Neuronal stem cell (in vitro differentiated cells): ENCODE measurements around the gene SLCO3A1.

ENCODE experiments used
- DNase-seq: peaks from one replicate; pipeline ENCODE4 v3.0.0-alpha.2; 2013; ENCODE audit warnings: low spot score
- H2AFZ ChIP-seq: one replicate; pipeline ENCODE4 v1.6.1; 2013; ENCODE audit warnings: mild to moderate bottlenecking, low read length, inconsistent platforms
- H2AK5ac ChIP-seq: 2 replicates; pipeline ENCODE4 v1.6.1; 2013; ENCODE audit warnings: low read depth, mild to moderate bottlenecking, inconsistent platforms, low read length, moderate library complexity, mixed read lengths
- H2BK120ac ChIP-seq: 2 replicates; pipeline ENCODE4 v1.6.1; 2013; ENCODE audit warnings: low read depth, mild to moderate bottlenecking, inconsistent platforms, low read length, moderate library complexity, mixed read lengths
- H2BK12ac ChIP-seq: one replicate; pipeline ENCODE4 v1.6.1; 2013; ENCODE audit warnings: low read length, inconsistent platforms
- H2BK15ac ChIP-seq: 2 replicates; pipeline ENCODE4 v1.6.1; 2013; ENCODE audit warnings: mild to moderate bottlenecking, low read length, inconsistent platforms, mixed read lengths
- H2BK5ac ChIP-seq: one replicate; pipeline ENCODE4 v1.6.1; 2013; ENCODE audit warnings: inconsistent platforms, mild to moderate bottlenecking, low read length, moderate library complexity
- H3K14ac ChIP-seq: one replicate; pipeline ENCODE4 v1.6.1; 2013; ENCODE audit warnings: low read length, inconsistent platforms
- H3K18ac ChIP-seq: 2 replicates; pipeline ENCODE4 v1.6.1; 2013; ENCODE audit warnings: low read length, inconsistent platforms
- H3K23ac ChIP-seq: 2 replicates; pipeline ENCODE4 v1.6.1; 2013; ENCODE audit warnings: low read depth, mild to moderate bottlenecking, mixed read lengths, low read length, inconsistent platforms; ENCODE audit not compliant: poor library complexity
- H3K27ac ChIP-seq: replicated peaks from 3 replicates; pipeline ENCODE4 v1.5.1; 2013; ENCODE audit warnings: low read length, inconsistent platforms
- H3K27me3 ChIP-seq, 3 experiments: 2 replicates each; pipeline ENCODE4 v1.6.1; 2013; ENCODE audit warnings: low read length in 3 of 3, mild to moderate bottlenecking in 2 of 3, inconsistent platforms in 1 of 3, low read depth in 1 of 3, mixed read lengths in 1 of 3, moderate library complexity in 1 of 3; ENCODE audit not compliant: control insufficient read depth in 3 of 3, insufficient read depth in 3 of 3
- H3K36me3 ChIP-seq, 2 donors: replicated peaks in 1 of 2; 2 replicates each; pipeline ENCODE4 v1.6.1; 2013; ENCODE audit warnings: low read length in 2 of 2; ENCODE audit not compliant: control insufficient read depth in 2 of 2, insufficient read depth in 2 of 2
- H3K4ac ChIP-seq: 2 replicates; pipeline ENCODE4 v1.6.1; 2013; ENCODE audit warnings: inconsistent platforms, mild to moderate bottlenecking, low read length, moderate library complexity
- H3K4me1 ChIP-seq, 2 donors: 1 replicate in 1 of 2; 2 replicates in 1 of 2; pipeline ENCODE4 v1.6.1; 2013; ENCODE audit warnings: low read length in 2 of 2, low read depth in 1 of 2; ENCODE audit not compliant: control insufficient read depth in 2 of 2, insufficient read depth in 1 of 2
- H3K4me2 ChIP-seq: one replicate; pipeline ENCODE4 v1.6.1; 2013; ENCODE audit warnings: mild to moderate bottlenecking, low read length, inconsistent platforms; ENCODE audit not compliant: insufficient read depth, poor library complexity, severe bottlenecking
- H3K4me3 ChIP-seq, 2 donors: 2 replicates each; pipeline ENCODE4 v1.5.1; 2013; ENCODE audit warnings: low read length in 2 of 2, mild to moderate bottlenecking in 2 of 2, inconsistent platforms in 1 of 2, moderate library complexity in 1 of 2
- H3K79me1 ChIP-seq: one replicate; pipeline ENCODE4 v1.6.1; 2013; ENCODE audit warnings: low read depth, mild to moderate bottlenecking, inconsistent platforms, low read length, moderate library complexity
- H3K9ac ChIP-seq: one replicate; pipeline ENCODE4 v1.6.1; 2013; ENCODE audit warnings: mild to moderate bottlenecking, low read depth, low read length, inconsistent platforms; ENCODE audit not compliant: poor library complexity
- H3K9me3 ChIP-seq, 2 donors: replicated peaks in 1 of 2; 2 replicates each; pipeline versions ENCODE3 to v1.6.1; 2013; ENCODE audit warnings: low read length in 2 of 2, mild to moderate bottlenecking in 2 of 2, inconsistent platforms in 1 of 2, low read depth in 1 of 2, mixed read lengths in 1 of 2, moderate library complexity in 1 of 2; ENCODE audit not compliant: control insufficient read depth in 2 of 2, insufficient read depth in 1 of 2
- H4K8ac ChIP-seq: one replicate; pipeline ENCODE4 v1.6.1; 2013; ENCODE audit warnings: low read depth, mild to moderate bottlenecking, inconsistent platforms, low read length, moderate library complexity
- H4K91ac ChIP-seq: one replicate; pipeline ENCODE4 v1.6.1; 2013; ENCODE audit warnings: low read length, low read depth, mild to moderate bottlenecking, inconsistent platforms; ENCODE audit not compliant: poor library complexity
- WGBS, 2 donors: extraction: QIAGEN DNeasy Blood & Tissue Kit; methylation state at CpG; one replicate each; pipeline ENCODE4 v1.1.7; 2013; ENCODE audit warnings: missing lambda C conversion rate in 2 of 2, mixed read lengths in 1 of 2; ENCODE audit not compliant: insufficient read length in 2 of 2, insufficient replicate concordance in 1 of 2; ENCODE audit errors: extremely low coverage in 2 of 2; 5-methylcytosine and 5-hydroxymethylcytosine counted together

The SLCO3A1 gene

DNA sequence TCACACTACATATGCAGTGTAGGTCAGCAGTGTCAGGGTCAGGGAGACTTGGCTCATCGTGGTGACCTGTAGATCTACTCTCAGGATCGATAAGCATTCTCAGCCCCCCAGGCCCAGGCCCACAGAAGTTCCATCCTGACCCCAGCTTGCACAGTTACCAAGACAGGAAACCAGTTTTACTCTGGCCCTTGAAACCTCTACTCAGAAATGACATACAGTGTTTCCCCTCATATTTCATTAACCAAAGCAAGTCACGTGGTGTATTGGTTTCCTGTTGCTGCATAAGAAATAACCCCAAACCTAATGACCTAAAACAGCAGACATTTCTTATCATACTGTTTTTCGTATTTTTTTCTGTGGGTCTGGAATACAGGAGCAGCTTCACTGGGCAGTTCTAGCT, 242.2 kb downstream of the SLCO3A1 start:
- Histone ChIP-seq H3K79me1 (no peaks in the 10 kb centered on the region), H3K4me2 (no peak overlapping the region), H2BK12ac (no peak overlapping the region), H3K36me3 (no peaks in the 10 kb centered on the region), H3K4me3 (no peak overlapping the region), H3K4me1 (peaks cover 2 to 11% of the 10 kb centered on the region in 2 donors), H2BK120ac (no peak overlapping the region), H3K23ac (no peak overlapping the region), H2AFZ (no peak overlapping the region), H3K27me3 (peaks cover 0 to 5% (median 0%) of the 10 kb centered on the region in 3 experiments), H3K9ac (no peak overlapping the region), H3K4ac (no peak overlapping the region), H3K9me3 (peaks cover 0 to under 1% of the 10 kb centered on the region in 2 donors), H3K27ac (no peak overlapping the region), H4K91ac (no peak overlapping the region), H2AK5ac (no peak overlapping the region), H2BK15ac (no peak overlapping the region), H2BK5ac (no peak overlapping the region), H3K18ac (no peak overlapping the region), H3K14ac (no peak overlapping the region), H4K8ac (no peak overlapping the region)
- no peak for DNase-seq
- no CpG with 5 or more reads among the region's 4 CpGs for WGBS, 2 donors

GRCh38 chr15:92097474-92098178, 244.1 kb downstream of the SLCO3A1 start:
- WGBS, 2 donors = no CpG with 5 or more reads among the region's 17 CpGs
- no peak overlapping the region for H3K27ac ChIP-seq

DNA sequence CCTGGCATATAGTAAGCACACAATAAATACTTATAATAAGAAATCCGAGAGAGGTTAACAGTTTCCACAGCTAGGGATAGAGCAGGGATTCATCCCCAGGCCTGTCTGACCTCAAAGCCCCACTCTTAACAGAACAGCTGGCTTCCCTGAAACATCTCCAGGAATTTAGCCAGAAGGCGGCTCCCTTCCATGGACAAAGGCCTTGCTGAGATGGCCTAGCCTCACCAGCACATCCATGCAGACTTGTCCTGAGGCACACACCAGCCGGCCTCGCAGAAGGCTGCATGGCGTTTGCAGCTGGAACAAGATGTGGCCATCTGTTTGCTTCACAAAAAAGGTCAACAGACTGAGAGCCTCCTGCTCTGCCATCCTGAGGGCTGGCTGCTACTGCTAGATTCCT, 245.4 kb downstream of the SLCO3A1 start:
- DNase-seq = no peak
- H2AK5ac ChIP-seq = no peak overlapping the region
- H3K14ac ChIP-seq = no peak overlapping the region
- peaks cover 2 to 21% of the 10 kb centered on the region in 2 donors for H3K4me1 ChIP-seq
- no peak overlapping the region for H3K4me2 ChIP-seq
- no peak overlapping the region for H2BK15ac ChIP-seq
- no peak overlapping the region for H4K8ac ChIP-seq
- H3K4ac ChIP-seq = no peak overlapping the region
- H3K79me1 ChIP-seq = no peaks in the 10 kb centered on the region
- no peaks in the 10 kb centered on the region for H3K36me3 ChIP-seq
- H4K91ac ChIP-seq = no peak overlapping the region
- H3K9ac ChIP-seq = no peak overlapping the region
- no peak overlapping the region for H2AFZ ChIP-seq
- no peak overlapping the region for H3K4me3 ChIP-seq
- no peak overlapping the region for H2BK12ac ChIP-seq
- no peak overlapping the region for H2BK5ac ChIP-seq
- peaks cover 0 to 5% (median 0%) of the 10 kb centered on the region in 3 experiments for H3K27me3 ChIP-seq
- WGBS, 2 donors = no CpG with 5 or more reads among the region's 5 CpGs
- H2BK120ac ChIP-seq = no peak overlapping the region
- H3K27ac ChIP-seq = no peak overlapping the region
- H3K18ac ChIP-seq = peak overlapping the region; percentile 11
- H3K23ac ChIP-seq = no peak overlapping the region
- H3K9me3 ChIP-seq = peaks cover 0 to 3% of the 10 kb centered on the region in 2 donors

More at GRCh38 chr15:92097474-92098178, 244.1 kb downstream of the SLCO3A1 start:
- Histone ChIP-seq H3K4me2 (no peak overlapping the region), H4K91ac (peak overlapping the region; percentile 41), H3K18ac (peak overlapping the region; percentile 80), H3K9me3 (peaks cover 0 to 3% of the 10 kb centered on the region in 2 donors), H3K4me3 (no peak overlapping the region), H2BK12ac (no peak overlapping the region), H3K4me1 (peaks cover 2 to 18% of the 10 kb centered on the region in 2 donors), H3K9ac (no peak overlapping the region), H2BK5ac (no peak overlapping the region), H3K23ac (no peak overlapping the region), H3K36me3 (no peaks in the 10 kb centered on the region), H3K27me3 (peaks cover 0 to 5% (median 0%) of the 10 kb centered on the region in 3 experiments), H2AK5ac (peak overlapping the region; percentile 38), H3K79me1 (no peaks in the 10 kb centered on the region), H2BK15ac (peak overlapping the region; percentile 55), H4K8ac (no peak overlapping the region), H3K14ac (peak overlapping the region; percentile 11), H3K4ac (no peak overlapping the region), H2AFZ (peak overlapping the region; percentile 91), H2BK120ac (no peak overlapping the region)
- DNase-seq = peak; percentile 68

- Histone ChIP-seq H3K18ac (no peak overlapping the region), H3K27me3 (peaks cover 0 to 5% (median 0%) of the 10 kb centered on the region in 3 experiments), H2AK5ac (no peak overlapping the region), H2BK15ac (no peak overlapping the region), H3K4me3 (no peak overlapping the region), H4K8ac (no peak overlapping the region), H3K23ac (no peak overlapping the region), H3K79me1 (no peaks in the 10 kb centered on the region), H2AFZ (no peak overlapping the region), H3K4ac (no peak overlapping the region), H4K91ac (no peak overlapping the region), H3K36me3 (no peaks in the 10 kb centered on the region), H3K4me2 (no peak overlapping the region), H2BK5ac (no peak overlapping the region), H3K9ac (no peak overlapping the region), H3K4me1 (peaks cover 2 to 25% of the 10 kb centered on the region in 2 donors), H3K27ac (no peak overlapping the region), H3K14ac (no peak overlapping the region), H3K9me3 (peaks cover 0 to 3% of the 10 kb centered on the region in 2 donors), H2BK12ac (no peak overlapping the region), H2BK120ac (no peak overlapping the region)
- DNase-seq = no peak
- whole genome bisulfite sequencing, 2 donors = no CpG with 5 or more reads among the region's 2 CpGs
These were observed 246.8 kb downstream of the SLCO3A1 start for GRCh38 chr15:92100301-92100700.
